Stomach (tissue), 9 donors: Measurements from ENCODE around the gene MRPL23. TPM values are rescaled to one million over a fixed set of nuclear protein-coding genes. Genes with fewer than 3 reads are reported as not detected.

Source experiments
- DNase-seq, 2 donors: peaks; one replicate each; pipeline versions ENCODE4 v3.0.0 to v3.0.0-alpha.2; 2013 to 2019
- H3K27ac ChIP-seq, 5 donors: fragments of 200-600 bp in 4 of 5; sonication (generic) in 4 of 5; one replicate each; pipeline ENCODE4 v1.5.1; 2013 to 2019; ENCODE audit warnings: mild to moderate bottlenecking in 1 of 5, moderate library complexity in 1 of 5
- H3K27me3 ChIP-seq, 3 donors: fragments of 200-600 bp; sonication (generic); one replicate each; pipeline ENCODE4 v1.5.1; 2017 to 2019; ENCODE audit warnings: mixed run types in 1 of 3
- H3K36me3 ChIP-seq, 4 donors: fragments of 200-600 bp; sonication (generic); 1 replicate in 3 of 4; 2 replicates in 1 of 4; pipeline ENCODE4 v1.5.1; 2016 to 2019
- H3K4me1 ChIP-seq, 4 donors: fragments of 200-600 bp; sonication (generic); one replicate each; pipeline ENCODE4 v1.5.1; 2016 to 2019
- H3K4me3 ChIP-seq, 4 donors: fragments of 200-600 bp; sonication (generic) in 3 of 4; one replicate each; pipeline ENCODE4 v1.5.1; 2016 to 2019; ENCODE audit warnings: mild to moderate bottlenecking in 1 of 4
- H3K9me3 ChIP-seq, 4 donors: fragments of 200-600 bp; sonication (generic); one replicate each; pipeline ENCODE4 v1.5.1; 2016 to 2019
- EP300 ChIP-seq: sonication (generic); formaldehyde crosslinking; IDR thresholded peaks from one replicate; pipeline ENCODE4 v1.6.1; 2017; ENCODE audit warnings: antibody characterized with exemption
- POLR2A ChIP-seq, 4 donors: fragments of 450-650 bp; IDR thresholded peaks; one replicate each; pipeline ENCODE4 v1.6.1; 2016; ENCODE audit warnings: antibody characterized with exemption in 4 of 4, control low read depth in 2 of 4, mild to moderate bottlenecking in 1 of 4, moderate library complexity in 1 of 4
- POLR2AphosphoS5 ChIP-seq, 3 donors: sonication (generic); formaldehyde crosslinking; IDR thresholded peaks; one replicate each; pipeline ENCODE4 v1.6.1; 2016; ENCODE audit warnings: antibody characterized with exemption in 3 of 3
- WGBS, 5 donors: extraction: QIAGEN DNeasy Blood & Tissue Kit in 3 of 5; methylation state at CpG; one replicate each; pipeline versions ENCODE4 v1.1.5 to v1.1.7; 2013 to 2018; 5-methylcytosine and 5-hydroxymethylcytosine counted together
- intact Hi-C: fragments of 100-400 bp; cut with DNase I; formaldehyde crosslinking; loops from one replicate; pipeline ENCODE4 v1.15.1; 2023; ENCODE audit warnings: low total_unique reads
- polyA plus RNA-seq, 3 donors: library from polyadenylated mRNA; stranded (reverse); fragments of 200-250 nt; gene quantifications; one replicate each; pipeline ENCODE4 v1.2.3, GENCODE V29; 2013
- total RNA-seq, 5 donors: library from RNA; depleted of rRNA; stranded (reverse); fragments of >200 nt; gene quantifications; one replicate each; pipeline versions ENCODE4 v1.1.0 to v1.2.3, GENCODE V29; 2014 to 2016
- TF ChIP-seq, protein P1 (sequence below), 7 experiments: fragments of 450-650 bp in 4 of 7; fragments of 200-600 bp in 3 of 7; sonication (generic) in 3 of 7; IDR thresholded peaks; one replicate each; pipeline ENCODE4 v1.5.1; 2016 to 2019; ENCODE audit warnings: antibody characterized with exemption in 7 of 7, control low read depth in 2 of 7, mild to moderate bottlenecking in 1 of 7
- donor health status: healthy with polysubstance abuse.
- donor health status: Bipolar disorder and iron deficiency.
- donor health status: healthy.

Gene MRPL23
- total and polyA plus RNA-seq, 8 donors, result 14.0 to 317 (median 113) TPM

DNA sequence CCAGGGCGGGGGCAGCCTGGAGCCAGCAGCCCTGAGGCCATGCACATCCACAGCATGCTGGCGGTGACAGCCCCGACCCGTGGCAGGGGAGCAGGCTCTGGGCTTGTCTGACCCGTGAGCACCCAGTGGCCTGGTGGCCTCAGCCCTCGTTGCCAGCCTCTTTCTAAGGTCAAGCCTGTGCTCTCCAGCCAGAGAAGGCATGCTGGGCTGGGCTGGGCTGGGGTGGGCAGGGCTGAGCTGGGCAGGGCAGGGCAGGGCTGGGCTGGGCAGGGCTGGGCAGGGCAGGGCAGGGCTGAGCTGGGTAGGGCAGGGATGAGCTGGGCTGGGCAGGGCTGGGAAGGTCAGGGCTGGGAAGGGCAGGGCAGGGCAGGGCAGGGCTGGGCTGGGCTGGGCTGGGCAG, 39.9 kb downstream of the MRPL23 start:
- DNase-seq, result no peak
- TF ChIP-seq EP300 (no peak), POLR2A (IDR thresholded peaks at IDR 0.05) (no peak), POLR2AphosphoS5 (IDR thresholded peaks at IDR 0.05) (no peak)
- TF ChIP-seq, protein P1, sequence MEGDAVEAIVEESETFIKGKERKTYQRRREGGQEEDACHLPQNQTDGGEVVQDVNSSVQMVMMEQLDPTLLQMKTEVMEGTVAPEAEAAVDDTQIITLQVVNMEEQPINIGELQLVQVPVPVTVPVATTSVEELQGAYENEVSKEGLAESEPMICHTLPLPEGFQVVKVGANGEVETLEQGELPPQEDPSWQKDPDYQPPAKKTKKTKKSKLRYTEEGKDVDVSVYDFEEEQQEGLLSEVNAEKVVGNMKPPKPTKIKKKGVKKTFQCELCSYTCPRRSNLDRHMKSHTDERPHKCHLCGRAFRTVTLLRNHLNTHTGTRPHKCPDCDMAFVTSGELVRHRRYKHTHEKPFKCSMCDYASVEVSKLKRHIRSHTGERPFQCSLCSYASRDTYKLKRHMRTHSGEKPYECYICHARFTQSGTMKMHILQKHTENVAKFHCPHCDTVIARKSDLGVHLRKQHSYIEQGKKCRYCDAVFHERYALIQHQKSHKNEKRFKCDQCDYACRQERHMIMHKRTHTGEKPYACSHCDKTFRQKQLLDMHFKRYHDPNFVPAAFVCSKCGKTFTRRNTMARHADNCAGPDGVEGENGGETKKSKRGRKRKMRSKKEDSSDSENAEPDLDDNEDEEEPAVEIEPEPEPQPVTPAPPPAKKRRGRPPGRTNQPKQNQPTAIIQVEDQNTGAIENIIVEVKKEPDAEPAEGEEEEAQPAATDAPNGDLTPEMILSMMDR (IDR thresholded peaks at IDR 0.05), result no peak
- H3K4me3 ChIP-seq, result no peak overlapping the region
- H3K9me3 ChIP-seq, result no peaks in the 10 kb centered on the region
- no peaks in the 10 kb centered on the region for H3K27me3 ChIP-seq
- no CpG with 5 or more reads among the region's 6 CpGs for WGBS, 5 donors
- H3K36me3 ChIP-seq, result no peaks in the 10 kb centered on the region
- intact Hi-C loops, result no loop called here
- no peak overlapping the region for H3K27ac ChIP-seq
- H3K4me1 ChIP-seq, result no peaks in the 10 kb centered on the region

DNA sequence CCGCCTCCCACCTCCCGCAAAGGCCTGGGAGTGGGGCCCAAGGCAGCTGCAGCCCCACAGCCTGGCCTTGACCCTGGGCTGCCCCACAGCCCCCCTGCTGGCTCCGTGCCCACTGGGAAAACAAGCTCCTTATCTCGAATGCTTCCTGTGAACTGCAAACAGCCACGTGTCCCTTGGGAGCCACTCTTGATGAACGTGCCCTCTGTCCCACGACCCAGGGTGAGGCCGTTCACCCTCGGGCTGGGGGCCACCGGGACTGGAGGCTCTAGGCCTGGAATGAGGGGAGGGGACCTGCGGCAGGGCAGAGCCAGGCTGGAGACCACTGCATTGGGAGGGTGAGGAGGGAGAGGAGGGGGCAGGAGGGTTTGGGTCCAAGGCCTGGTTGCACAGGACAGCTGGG, 41.0 kb downstream of the MRPL23 start:
- intact Hi-C loops, result no loop called here
- H3K27ac ChIP-seq, result no peak overlapping the region
- no peaks in the 10 kb centered on the region for H3K4me1 ChIP-seq
- WGBS, 5 donors, result no CpG with 5 or more reads among the region's 11 CpGs
- no peaks in the 10 kb centered on the region for H3K36me3 ChIP-seq
- no peak for TF ChIP-seq POLR2AphosphoS5 (IDR thresholded peaks at IDR 0.05)
- no peaks in the 10 kb centered on the region for H3K9me3 ChIP-seq
- H3K4me3 ChIP-seq, result no peak overlapping the region
- no peaks in the 10 kb centered on the region for H3K27me3 ChIP-seq
- no peak for DNase-seq

DNA sequence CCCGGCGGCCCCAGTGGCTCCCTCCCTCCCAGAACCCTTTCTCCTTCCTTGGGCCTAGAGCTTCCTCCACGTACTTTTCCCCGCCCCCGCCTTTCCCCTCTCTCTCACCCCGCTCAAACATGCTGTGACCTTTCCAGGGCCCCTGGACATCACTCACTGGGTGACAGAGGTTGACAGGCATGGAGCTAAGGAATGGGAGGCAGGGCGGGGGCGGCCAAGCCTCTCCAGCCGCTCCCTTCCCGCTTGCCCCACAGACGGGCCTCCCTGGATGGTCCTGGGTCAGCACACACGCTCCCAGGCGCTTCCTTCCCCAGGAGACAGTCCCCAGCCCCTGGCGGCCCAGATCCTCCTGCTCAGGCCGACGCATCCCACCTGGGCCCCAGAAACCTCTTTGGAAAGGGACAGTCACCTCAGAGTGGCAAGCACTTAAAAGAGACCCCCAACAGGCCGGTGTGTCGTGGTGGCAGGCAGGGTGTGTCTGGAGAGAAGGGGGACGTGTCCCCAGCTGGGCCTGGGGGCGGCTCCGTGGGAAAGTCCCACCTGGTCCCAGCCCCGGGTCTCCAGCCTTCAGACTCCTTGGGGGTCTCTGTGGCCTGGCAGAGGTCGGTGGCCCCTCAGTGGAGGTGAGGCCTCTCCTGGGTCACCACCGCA, 41.7 kb downstream of the MRPL23 start:
- Histone ChIP-seq H3K4me1 (no peaks in the 10 kb centered on the region), H3K36me3 (no peaks in the 10 kb centered on the region), H3K4me3 (no peak overlapping the region), H3K27ac (no peak overlapping the region), H3K9me3 (no peaks in the 10 kb centered on the region), H3K27me3 (no peaks in the 10 kb centered on the region)
- TF ChIP-seq POLR2A (IDR thresholded peaks at IDR 0.05), result no peak
- TF ChIP-seq EP300, result no peak
- TF ChIP-seq POLR2AphosphoS5 (IDR thresholded peaks at IDR 0.05), result no peak
- TF ChIP-seq, protein P1 (IDR thresholded peaks at IDR 0.05), result no peak
- intact Hi-C loops, result no loop called here
- WGBS, 5 donors, result 68 to 82% (median 74%) methylated on average over 3 to 10 of the region's 24 CpGs
- DNase-seq, result peak in 1 of 2 donors; percentile 39

DNA sequence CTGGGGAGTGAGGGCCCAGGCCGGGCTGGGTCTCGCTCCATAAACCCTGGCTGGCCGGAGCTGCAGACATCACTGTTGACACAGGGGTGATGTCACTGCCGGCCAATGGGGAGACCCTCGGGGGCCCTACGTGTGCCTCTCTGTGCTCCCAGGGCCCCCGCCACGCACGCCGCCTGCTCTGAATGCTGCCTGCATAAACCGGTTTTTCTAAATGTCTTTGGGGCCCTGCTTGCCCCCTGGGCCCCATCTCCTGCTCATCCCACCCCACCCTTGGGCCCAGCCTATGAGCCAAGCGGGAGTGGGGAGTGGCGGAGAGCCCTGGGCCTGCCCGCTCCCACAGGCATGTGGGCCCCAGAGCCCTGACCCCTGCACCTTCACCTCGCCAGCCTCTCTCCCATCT, 42.8 kb downstream of the MRPL23 start:
- Histone ChIP-seq H3K9me3 (no peaks in the 10 kb centered on the region), H3K4me1 (no peaks in the 10 kb centered on the region), H3K4me3 (no peak overlapping the region), H3K36me3 (no peaks in the 10 kb centered on the region), H3K27me3 (no peaks in the 10 kb centered on the region), H3K27ac (no peak overlapping the region)
- TF ChIP-seq POLR2A (IDR thresholded peaks at IDR 0.05) (no peak), EP300 (no peak), POLR2AphosphoS5 (IDR thresholded peaks at IDR 0.05) (no peak)
- TF ChIP-seq, protein P1 (IDR thresholded peaks at IDR 0.05), result no peak
- no CpG with 5 or more reads among the region's 15 CpGs for WGBS, 5 donors
- intact Hi-C loops, result no loop called here
- DNase-seq, result peak in 1 of 2 donors; percentile 1

DNA sequence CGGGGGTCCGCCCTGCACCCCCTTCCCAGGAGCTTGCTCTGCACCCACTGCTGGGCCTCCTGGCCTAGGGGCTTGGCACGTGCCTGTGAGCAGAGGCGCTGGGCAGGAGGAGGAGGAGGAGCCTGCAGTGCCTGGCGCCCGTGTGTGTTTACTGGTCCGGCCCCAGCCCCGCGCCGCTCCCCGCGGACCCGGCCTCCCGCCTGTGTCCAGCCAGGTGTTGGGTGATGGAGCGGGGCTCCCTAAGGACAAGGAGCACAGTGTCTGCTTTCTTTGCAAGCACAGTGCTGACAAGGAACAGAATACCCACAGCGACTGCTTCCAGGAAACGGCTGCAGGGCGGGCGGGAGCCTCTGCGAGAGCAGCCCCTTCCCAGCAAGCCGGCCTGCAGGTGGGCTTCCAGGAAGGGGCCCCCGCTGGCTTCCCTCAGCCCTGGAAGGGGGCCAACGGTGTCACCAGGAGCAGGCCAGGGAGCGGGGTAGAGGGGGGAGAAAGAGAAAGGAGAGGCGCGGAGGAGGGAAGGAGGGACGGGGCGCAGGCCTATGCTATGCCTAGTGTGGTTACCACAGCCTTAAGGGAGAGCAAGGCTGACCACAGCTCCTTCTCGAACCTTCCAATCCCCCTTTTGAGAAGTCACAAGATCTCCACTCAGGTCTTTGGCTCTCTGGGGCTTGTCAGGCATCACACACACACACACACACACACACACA, 43.9 kb downstream of the MRPL23 start:
- H3K27me3 ChIP-seq, result no peaks in the 10 kb centered on the region
- intact Hi-C loops, result no loop called here
- no peak for DNase-seq
- no peaks in the 10 kb centered on the region for H3K4me1 ChIP-seq
- TF ChIP-seq, protein P1 (IDR thresholded peaks at IDR 0.05), result no peak
- no peak for TF ChIP-seq POLR2AphosphoS5 (IDR thresholded peaks at IDR 0.05)
- no peak for TF ChIP-seq EP300
- TF ChIP-seq POLR2A (IDR thresholded peaks at IDR 0.05), result no peak
- H3K36me3 ChIP-seq, result no peaks in the 10 kb centered on the region
- no CpG with 5 or more reads among the region's 29 CpGs for WGBS, 5 donors
- H3K27ac ChIP-seq, result no peak overlapping the region
- H3K4me3 ChIP-seq, result no peak overlapping the region
- no peaks in the 10 kb centered on the region for H3K9me3 ChIP-seq
